H1 (cell line): ENCODE results near the gene SELPLG.

Experiments used
- CTCF ChIP-seq, 3 experiments: IDR thresholded peaks; 1 replicate in 2 of 3; 2 replicates in 1 of 3; pipeline versions ENCODE4 v1.5.1 to v1.6.1; 2011; ENCODE audit warnings: low read length in 3 of 3, mild to moderate bottlenecking in 3 of 3, inconsistent platforms in 2 of 3, low read depth in 1 of 3, moderate library complexity in 1 of 3; ENCODE audit not compliant: insufficient read depth in 1 of 3; ENCODE audit errors: control extremely low read depth in 1 of 3
- JUN ChIP-seq: IDR thresholded peaks from 2 replicates; pipeline ENCODE4 v1.6.1; 2011; ENCODE audit warnings: low read depth, mild to moderate bottlenecking, improper control_type of control experiment, low read length

- TF ChIP-seq CTCF (IDR thresholded peaks at IDR 0.05; ENCODE audit: control extremely low read depth in 1 of 3, insufficient read depth in 1 of 3, low read depth in 1 of 3, low read length in 3 of 3): no peak
- TF ChIP-seq JUN: no peak
Observed at GRCh38 chr12:108633534-108634248, at the start of gene SELPLG.
